ENCODE results near the gene HSP90AB1. TPM values are rescaled to one million over a fixed set of nuclear protein-coding genes. Genes with fewer than 3 reads are reported as not detected.
A peak's percentile ranks its signal among the peaks of the same experiment; 100 is the strongest.

HSP90AB1 gene
- total and polyA plus RNA-seq, 9 of the 15 experiments (the other 6 are each of a cell fraction or from before 2014, with no cell fraction given), result 1,780 to 3,358 (median 2,262) TPM

DNA sequence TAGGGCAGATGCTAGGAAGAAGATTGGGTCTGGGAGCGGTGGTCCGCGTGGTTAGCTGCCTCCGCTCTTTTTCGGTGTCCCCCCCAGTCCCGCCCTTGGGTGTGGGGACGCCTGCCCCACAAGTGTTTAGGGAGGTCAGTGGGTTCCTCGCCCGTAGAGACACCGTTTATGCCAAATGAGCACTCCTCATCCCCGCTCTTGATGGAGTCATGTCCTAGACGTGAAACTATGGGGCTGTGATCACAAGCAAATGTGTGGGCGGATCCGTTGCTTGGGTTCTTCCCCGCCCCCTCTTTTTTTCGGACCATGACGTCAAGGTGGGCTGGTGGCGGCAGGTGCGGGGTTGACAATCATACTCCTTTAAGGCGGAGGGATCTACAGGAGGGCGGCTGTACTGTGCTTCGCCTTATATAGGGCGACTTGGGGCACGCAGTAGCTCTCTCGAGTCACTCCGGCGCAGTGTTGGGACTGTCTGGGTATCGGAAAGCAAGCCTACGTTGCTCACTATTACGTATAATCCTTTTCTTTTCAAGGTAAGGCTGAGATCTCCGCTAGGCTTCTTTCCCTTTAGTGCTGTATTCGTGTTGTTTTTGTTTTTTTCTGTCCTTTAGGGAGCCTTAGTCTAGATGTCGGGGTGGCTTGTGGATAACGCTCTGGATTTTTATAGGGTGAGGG is at the start of gene HSP90AB1 (continued):
- TF ChIP-seq TEAD2 (tag; IDR thresholded peaks at IDR 0.05) (no peak), ZBTB8A (IDR thresholded peaks at IDR 0.05; ENCODE audit: partially characterized antibody) (no peak), ZNF764 (CRISPR knock-in tag; IDR thresholded peaks at IDR 0.05; ENCODE audit: low read depth) (no peak), FUS (optimal IDR thresholded peaks at IDR 0.05; ENCODE audit: low read depth, low read length) (no peak), C11orf30 (IDR thresholded peaks at IDR 0.05; ENCODE audit: low read depth) (no peak), ZNF79 (CRISPR knock-in tag; IDR thresholded peaks at IDR 0.05; ENCODE audit: low read depth) (no peak), BCOR (IDR thresholded peaks at IDR 0.05) (peak; percentile 89), KHSRP (IDR thresholded peaks at IDR 0.05) (0 out of 2 replicates have a peak, but pooled peaks have one; percentile 36), NFRKB (IDR thresholded peaks at IDR 0.05; ENCODE audit: low read depth) (peak; percentile 99), FOXM1 (IDR thresholded peaks at IDR 0.05; ENCODE audit: low read depth) (peak; percentile 81), FOXM1 (CRISPR knock-in tag; IDR thresholded peaks at IDR 0.05; ENCODE audit: low read depth) (no peak), KDM4B (IDR thresholded peaks at IDR 0.05; ENCODE audit: borderline replicate concordance in 2 of 2, low read depth in 1 of 2) (0 out of 4 replicates have a peak, but pooled peaks of 1 of the 2 experiments have one; percentile 29)
- TF ChIP-seq, protein P1, sequence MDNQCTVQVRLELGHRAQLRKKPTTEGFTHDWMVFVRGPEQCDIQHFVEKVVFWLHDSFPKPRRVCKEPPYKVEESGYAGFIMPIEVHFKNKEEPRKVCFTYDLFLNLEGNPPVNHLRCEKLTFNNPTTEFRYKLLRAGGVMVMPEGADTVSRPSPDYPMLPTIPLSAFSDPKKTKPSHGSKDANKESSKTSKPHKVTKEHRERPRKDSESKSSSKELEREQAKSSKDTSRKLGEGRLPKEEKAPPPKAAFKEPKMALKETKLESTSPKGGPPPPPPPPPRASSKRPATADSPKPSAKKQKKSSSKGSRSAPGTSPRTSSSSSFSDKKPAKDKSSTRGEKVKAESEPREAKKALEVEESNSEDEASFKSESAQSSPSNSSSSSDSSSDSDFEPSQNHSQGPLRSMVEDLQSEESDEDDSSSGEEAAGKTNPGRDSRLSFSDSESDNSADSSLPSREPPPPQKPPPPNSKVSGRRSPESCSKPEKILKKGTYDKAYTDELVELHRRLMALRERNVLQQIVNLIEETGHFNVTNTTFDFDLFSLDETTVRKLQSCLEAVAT (IDR thresholded peaks at IDR 0.05), result peak; percentile 99
- TF ChIP-seq, protein P2, sequence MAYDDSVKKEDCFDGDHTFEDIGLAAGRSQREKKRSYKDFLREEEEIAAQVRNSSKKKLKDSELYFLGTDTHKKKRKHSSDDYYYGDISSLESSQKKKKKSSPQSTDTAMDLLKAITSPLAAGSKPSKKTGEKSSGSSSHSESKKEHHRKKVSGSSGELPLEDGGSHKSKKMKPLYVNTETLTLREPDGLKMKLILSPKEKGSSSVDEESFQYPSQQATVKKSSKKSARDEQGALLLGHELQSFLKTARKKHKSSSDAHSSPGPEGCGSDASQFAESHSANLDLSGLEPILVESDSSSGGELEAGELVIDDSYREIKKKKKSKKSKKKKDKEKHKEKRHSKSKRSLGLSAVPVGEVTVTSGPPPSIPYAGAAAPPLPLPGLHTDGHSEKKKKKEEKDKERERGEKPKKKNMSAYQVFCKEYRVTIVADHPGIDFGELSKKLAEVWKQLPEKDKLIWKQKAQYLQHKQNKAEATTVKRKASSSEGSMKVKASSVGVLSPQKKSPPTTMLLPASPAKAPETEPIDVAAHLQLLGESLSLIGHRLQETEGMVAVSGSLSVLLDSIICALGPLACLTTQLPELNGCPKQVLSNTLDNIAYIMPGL (CRISPR knock-in tag; IDR thresholded peaks at IDR 0.05), result peak; percentile 67; the same call in 1 of the 2 replicates
- TF ChIP-seq, protein P3, sequence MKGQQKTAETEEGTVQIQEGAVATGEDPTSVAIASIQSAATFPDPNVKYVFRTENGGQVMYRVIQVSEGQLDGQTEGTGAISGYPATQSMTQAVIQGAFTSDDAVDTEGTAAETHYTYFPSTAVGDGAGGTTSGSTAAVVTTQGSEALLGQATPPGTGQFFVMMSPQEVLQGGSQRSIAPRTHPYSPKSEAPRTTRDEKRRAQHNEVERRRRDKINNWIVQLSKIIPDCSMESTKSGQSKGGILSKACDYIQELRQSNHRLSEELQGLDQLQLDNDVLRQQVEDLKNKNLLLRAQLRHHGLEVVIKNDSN (CRISPR knock-in tag; IDR thresholded peaks at IDR 0.05), result peak; percentile 46; the same call in 1 of the 2 replicates
- TF ChIP-seq, protein P4, sequence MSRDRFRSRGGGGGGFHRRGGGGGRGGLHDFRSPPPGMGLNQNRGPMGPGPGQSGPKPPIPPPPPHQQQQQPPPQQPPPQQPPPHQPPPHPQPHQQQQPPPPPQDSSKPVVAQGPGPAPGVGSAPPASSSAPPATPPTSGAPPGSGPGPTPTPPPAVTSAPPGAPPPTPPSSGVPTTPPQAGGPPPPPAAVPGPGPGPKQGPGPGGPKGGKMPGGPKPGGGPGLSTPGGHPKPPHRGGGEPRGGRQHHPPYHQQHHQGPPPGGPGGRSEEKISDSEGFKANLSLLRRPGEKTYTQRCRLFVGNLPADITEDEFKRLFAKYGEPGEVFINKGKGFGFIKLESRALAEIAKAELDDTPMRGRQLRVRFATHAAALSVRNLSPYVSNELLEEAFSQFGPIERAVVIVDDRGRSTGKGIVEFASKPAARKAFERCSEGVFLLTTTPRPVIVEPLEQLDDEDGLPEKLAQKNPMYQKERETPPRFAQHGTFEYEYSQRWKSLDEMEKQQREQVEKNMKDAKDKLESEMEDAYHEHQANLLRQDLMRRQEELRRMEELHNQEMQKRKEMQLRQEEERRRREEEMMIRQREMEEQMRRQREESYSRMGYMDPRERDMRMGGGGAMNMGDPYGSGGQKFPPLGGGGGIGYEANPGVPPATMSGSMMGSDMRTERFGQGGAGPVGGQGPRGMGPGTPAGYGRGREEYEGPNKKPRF (IDR thresholded peaks at IDR 0.05; ENCODE audit: low read depth, low read length), result no peak
- TF ChIP-seq, protein P5, sequence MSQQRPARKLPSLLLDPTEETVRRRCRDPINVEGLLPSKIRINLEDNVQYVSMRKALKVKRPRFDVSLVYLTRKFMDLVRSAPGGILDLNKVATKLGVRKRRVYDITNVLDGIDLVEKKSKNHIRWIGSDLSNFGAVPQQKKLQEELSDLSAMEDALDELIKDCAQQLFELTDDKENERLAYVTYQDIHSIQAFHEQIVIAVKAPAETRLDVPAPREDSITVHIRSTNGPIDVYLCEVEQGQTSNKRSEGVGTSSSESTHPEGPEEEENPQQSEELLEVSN (IDR thresholded peaks at IDR 0.05; ENCODE audit: borderline replicate concordance in 1 of 2, extremely low read depth in 1 of 2, insufficient read depth in 1 of 2, insufficient read length in 1 of 2, low read depth in 1 of 2, low read length in 1 of 2, poor library complexity in 1 of 2, severe bottlenecking in 1 of 2), result peak; percentile 7 to 13
- TF ChIP-seq, protein P6, sequence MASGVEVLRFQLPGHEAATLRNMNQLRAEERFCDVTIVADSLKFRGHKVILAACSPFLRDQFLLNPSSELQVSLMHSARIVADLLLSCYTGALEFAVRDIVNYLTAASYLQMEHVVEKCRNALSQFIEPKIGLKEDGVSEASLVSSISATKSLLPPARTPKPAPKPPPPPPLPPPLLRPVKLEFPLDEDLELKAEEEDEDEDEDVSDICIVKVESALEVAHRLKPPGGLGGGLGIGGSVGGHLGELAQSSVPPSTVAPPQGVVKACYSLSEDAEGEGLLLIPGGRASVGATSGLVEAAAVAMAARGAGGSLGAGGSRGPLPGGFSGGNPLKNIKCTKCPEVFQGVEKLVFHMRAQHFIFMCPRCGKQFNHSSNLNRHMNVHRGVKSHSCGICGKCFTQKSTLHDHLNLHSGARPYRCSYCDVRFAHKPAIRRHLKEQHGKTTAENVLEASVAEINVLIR (CRISPR knock-in tag; IDR thresholded peaks at IDR 0.05), result peak; percentile 59; the same call in 1 of the 2 replicates

Data from K562 (cell line).